H1 (cell line): ENCODE data around the gene NUP43. TPM values are rescaled to one million over a fixed set of nuclear protein-coding genes. Genes with fewer than 3 reads are reported as not detected.

Experiments used
- BCL11A ChIP-seq, 2 experiments: IDR thresholded peaks; one replicate each; pipeline ENCODE4 v1.6.1; 2011; ENCODE audit warnings: low read depth in 2 of 2, low read length in 2 of 2, mild to moderate bottlenecking in 2 of 2
- CEBPB ChIP-seq: IDR thresholded peaks from 2 replicates; pipeline ENCODE4 v1.6.1; 2012; ENCODE audit warnings: low read depth, low read length
- CREB1 ChIP-seq: IDR thresholded peaks from 2 replicates; pipeline ENCODE4 v1.6.1; 2012; ENCODE audit warnings: inconsistent platforms
- E2F6 ChIP-seq: IDR thresholded peaks from 2 replicates; pipeline ENCODE4 v1.6.1; 2012; ENCODE audit warnings: inconsistent platforms
- EGR1 ChIP-seq: IDR thresholded peaks from 2 replicates; pipeline ENCODE4 v1.6.1; 2011; ENCODE audit warnings: low read depth, low read length, borderline replicate concordance
- HDAC2 ChIP-seq, 2 experiments: fragments of 300-600 bp in 1 of 2; sonication (generic) in 1 of 2; IDR thresholded peaks; 2 replicates each; pipeline ENCODE4 v1.6.1; 2011 to 2012; ENCODE audit warnings: low read depth in 2 of 2, low read length in 2 of 2, mild to moderate bottlenecking in 2 of 2, moderate library complexity in 2 of 2, borderline replicate concordance in 1 of 2, inconsistent platforms in 1 of 2
- KDM1A ChIP-seq: fragments of 200-600, 300-600 bp; sonication (generic); IDR thresholded peaks from 2 replicates; pipeline ENCODE4 v1.7.1; 2016; ENCODE audit warnings: mild to moderate bottlenecking, low read length, borderline replicate concordance
- KDM5A ChIP-seq: fragments of 200-600 bp; IDR thresholded peaks from 2 replicates; pipeline ENCODE4 v1.7.1; 2012; ENCODE audit warnings: mild to moderate bottlenecking, low read length, inconsistent platforms, mixed read lengths
- MAX ChIP-seq: IDR thresholded peaks from 2 replicates; pipeline ENCODE4 v1.6.1; 2012; ENCODE audit warnings: inconsistent platforms
- NANOG ChIP-seq: IDR thresholded peaks from 2 replicates; pipeline ENCODE4 v1.6.1; 2011; ENCODE audit warnings: low read length, low read depth, mild to moderate bottlenecking, inconsistent platforms; ENCODE audit not compliant: insufficient read depth, poor library complexity, severe bottlenecking
- NRF1 ChIP-seq: IDR thresholded peaks from 2 replicates; pipeline ENCODE4 v1.6.1; 2011; ENCODE audit warnings: mild to moderate bottlenecking, low read depth, low read length, improper control_type of control experiment
- PHF8 ChIP-seq: fragments of 200-600 bp; sonication (generic); conservative IDR thresholded peaks from 2 replicates; pipeline ENCODE4 v1.7.1; 2012; ENCODE audit warnings: low read depth, mild to moderate bottlenecking, inconsistent platforms, low read length, moderate library complexity
- POLR2AphosphoS5 ChIP-seq: IDR thresholded peaks from 2 replicates; pipeline ENCODE4 v1.6.1; 2011; ENCODE audit warnings: low read depth, low read length
- RBBP5 ChIP-seq: IDR thresholded peaks from 2 replicates; pipeline ENCODE4 v1.7.1; 2012; ENCODE audit warnings: low read depth, mild to moderate bottlenecking, inconsistent platforms, low read length, moderate library complexity, borderline replicate concordance
- RFX5 ChIP-seq: IDR thresholded peaks from 2 replicates; pipeline ENCODE4 v1.6.1; 2011; ENCODE audit warnings: low read depth, low read length, improper control_type of control experiment, borderline replicate concordance
- RNF2 ChIP-seq: fragments of 200-900, 300-1000 bp; sonication (generic); IDR thresholded peaks from 2 replicates; pipeline ENCODE4 v1.7.1; 2016; ENCODE audit warnings: borderline replicate concordance, low read depth, mild to moderate bottlenecking, antibody characterized with exemption, low read length; ENCODE audit not compliant: poor library complexity, severe bottlenecking; ENCODE audit errors: missing control alignments
- SIN3A ChIP-seq, 2 experiments: IDR thresholded peaks in 1 of 2; conservative IDR thresholded peaks in 1 of 2; 2 replicates each; pipeline ENCODE4 v1.6.1; 2011 to 2012; ENCODE audit warnings: low read length in 2 of 2, improper control_type of control experiment in 1 of 2, low read depth in 1 of 2, mild to moderate bottlenecking in 1 of 2
- SP4 ChIP-seq: IDR thresholded peaks from 2 replicates; pipeline ENCODE4 v1.6.1; 2012; ENCODE audit warnings: low read length, inconsistent platforms
- TAF7 ChIP-seq: optimal IDR thresholded peaks from 2 replicates; pipeline ENCODE3; 2011; ENCODE audit warnings: low read depth, mild to moderate bottlenecking, inconsistent platforms, low read length, moderate library complexity, borderline replicate concordance
- TEAD4 ChIP-seq: IDR thresholded peaks from 2 replicates; pipeline ENCODE4 v1.6.1; 2012; ENCODE audit warnings: low read depth, low read length, inconsistent platforms, mixed read lengths
- ZNF274 ChIP-seq: IDR thresholded peaks from 2 replicates; pipeline ENCODE4 v1.7.0; 2012; ENCODE audit warnings: low read length, borderline replicate concordance; ENCODE audit errors: extremely low read depth
- polyA plus RNA-seq, 7 experiments: library from polyadenylated mRNA; depleted of rRNA in 3 of 7; stranded (reverse) in 5 of 7; unstranded in 2 of 7; fragments of >200 nt in 5 of 7; fragments of 200-250 nt in 2 of 7; gene quantifications; 1 replicate in 5 of 7; 2 replicates in 1 of 7; 4 replicates in 1 of 7; pipeline versions ENCODE4 v1.2.1 to v1.2.3, GENCODE V29; 2011 to 2013; ENCODE audit warnings: missing spikeins in 2 of 7, mixed read lengths in 2 of 7
- total RNA-seq: library from RNA; stranded (reverse); fragmentation: NEBNext Ultra II Directional; extraction: Animal tissue kit (Norgen Biotek cat#: 25700); gene quantifications from 2 replicates; pipeline ENCODE4 v1.2.1, GENCODE V29; 2021

The NUP43 gene
- total and polyA plus RNA-seq, 2 of the 8 experiments (the other 6 are each of a cell fraction or from before 2014, with no cell fraction given): 25.2 to 83.4 TPM

- TF ChIP-seq MAX (peak; percentile 63), ZNF274 (no peak), E2F6 (peak; percentile 68), CREB1 (peak; percentile 14; the same call in 1 of the 2 replicates), TEAD4 (no peak), RNF2 (no peak), BCL11A (IDR thresholded peaks at IDR 0.05; ENCODE audit: low read depth in 2 of 2, low read length in 2 of 2) (no peak), KDM1A (no peak), SIN3A (conservative IDR thresholded peaks at IDR 0.05 in 1 of 2, IDR thresholded peaks at IDR 0.05 in 1 of 2; ENCODE audit: low read depth in 1 of 2, low read length in 2 of 2) (peak in 1 of 2 experiments; percentile 60; a peak in 1 of 4 replicates), SP4 (no peak), TAF7 (peak; percentile 74), KDM5A (peak; percentile 73; the same call in 1 of the 2 replicates), PHF8 (peak; percentile 97), HDAC2 (IDR thresholded peaks at IDR 0.05; ENCODE audit: borderline replicate concordance in 1 of 2, low read depth in 2 of 2, low read length in 2 of 2) (peak in 1 of 2 experiments; percentile 36; a peak in 1 of 4 replicates), RBBP5 (peak; percentile 88; the same call in 1 of the 2 replicates), EGR1 (peak; percentile 31; the same call in 1 of the 2 replicates), NRF1 (no peak), RFX5 (no peak), CEBPB (no peak), POLR2AphosphoS5 (peak; percentile 90), NANOG (peak; percentile 33)
Observed at GRCh38 chr6:149717588-149718458, 28.5 kb downstream of the NUP43 start, which contains the start of gene LATS1 (continued).
